Thoracic aorta (tissue), 2 donors: Measurements from ENCODE around the gene HABP2. TPM values are rescaled to one million over a fixed set of nuclear protein-coding genes. Genes with fewer than 3 reads are reported as not detected.

Source experiments
- ATAC-seq: fragments of 150-250 bp; one replicate; pipeline ENCODE4 v1.8.0; 2017; ENCODE audit warnings: low read depth; ENCODE audit not compliant: insufficient number of reproducible peaks, low FRiP score
- DNase-seq: peaks from one replicate; pipeline ENCODE4 v3.0.0-alpha.2; 2020; ENCODE audit warnings: low spot score
- H3K27ac ChIP-seq, 2 donors: fragments of 200-600 bp; sonication (generic); 1 replicate in 1 of 2; 2 replicates in 1 of 2; pipeline ENCODE4 v1.5.1; 2016; ENCODE audit warnings: mild to moderate bottlenecking in 2 of 2, moderate library complexity in 2 of 2
- H3K27me3 ChIP-seq: fragments of 200-600 bp; sonication (generic); replicated peaks from 2 replicates; pipeline ENCODE4 v1.6.0; 2016; ENCODE audit warnings: mild to moderate bottlenecking; ENCODE audit not compliant: insufficient read depth
- H3K36me3 ChIP-seq: fragments of 200-600 bp; sonication (generic); one replicate; pipeline ENCODE4 v1.5.1; 2016
- H3K4me1 ChIP-seq, 2 donors: fragments of 200-600 bp; sonication (generic); 1 replicate in 1 of 2; 2 replicates in 1 of 2; pipeline versions ENCODE4 v1.5.1 to v1.6.0; 2016; ENCODE audit warnings: low read depth in 2 of 2, mild to moderate bottlenecking in 1 of 2; ENCODE audit not compliant: control insufficient read depth in 1 of 2
- H3K4me3 ChIP-seq: fragments of 200-600 bp; sonication (generic); 2 replicates; pipeline ENCODE4 v1.5.1; 2016; ENCODE audit warnings: mild to moderate bottlenecking
- H3K9me3 ChIP-seq: fragments of 200-600 bp; sonication (generic); 2 replicates; pipeline ENCODE4 v1.5.1; 2016
- CTCF ChIP-seq: fragments of 200-600 bp; sonication (generic); IDR thresholded peaks from one replicate; pipeline ENCODE4 v1.5.1; 2019; ENCODE audit warnings: antibody characterized with exemption
- total RNA-seq, 2 donors: library from RNA; depleted of rRNA; stranded (reverse); fragments of >200 nt; gene quantifications; one replicate each; pipeline versions ENCODE4 v1.1.0 to v1.2.3, GENCODE V29; 2016

Gene HABP2
- total RNA-seq, result not detected

GRCh38 chr10:113552701-113553100 lies at the start of gene HABP2:
HABP2 (plus strand) TSS chr10:113553053; CDS start chr10:113553122, 69 bp downstream.
- Histone ChIP-seq H3K36me3 (no peaks in the 10 kb centered on the region), H3K4me3 (no peak within 1 kb of the TSS), H3K4me1 (peaks cover 0 to 10% of the 10 kb centered on the region in 2 donors), H3K27ac (no peak within 1 kb of the TSS), H3K9me3 (no peaks in the 10 kb centered on the region), H3K27me3 (no peaks in the 10 kb centered on the region)
- DNase-seq, result no peak
- ATAC-seq, result no peak
- no peak for TF ChIP-seq CTCF

GRCh38 chr10:113503930-113504329 lies 48.9 kb upstream of the HABP2 start:
- no peak for ATAC-seq
- TF ChIP-seq CTCF, result no peak

GRCh38 chr10:113504423-113504822 lies 48.4 kb upstream of the HABP2 start:
- Histone ChIP-seq H3K4me1 (peaks cover 4 to 6% of the 10 kb centered on the region in 2 donors), H3K9me3 (no peaks in the 10 kb centered on the region), H3K36me3 (no peaks in the 10 kb centered on the region), H3K27ac (no peak overlapping the region), H3K27me3 (no peaks in the 10 kb centered on the region), H3K4me3 (no peak overlapping the region)
- no peak for TF ChIP-seq CTCF
- ATAC-seq, result no peak
- no peak for DNase-seq

More at GRCh38 chr10:113503930-113504329, 48.9 kb upstream of the HABP2 start:
- Histone ChIP-seq H3K4me1 (peaks cover 8 to 11% of the 10 kb centered on the region in 2 donors), H3K27me3 (no peaks in the 10 kb centered on the region), H3K4me3 (no peak overlapping the region), H3K9me3 (no peaks in the 10 kb centered on the region), H3K27ac (no peak overlapping the region), H3K36me3 (no peaks in the 10 kb centered on the region)
- no peak for DNase-seq

GRCh38 chr10:113506476-113506875 lies 46.4 kb upstream of the HABP2 start:
- H3K4me3 ChIP-seq, result no peak overlapping the region
- TF ChIP-seq CTCF, result no peak
- H3K27me3 ChIP-seq, result no peaks in the 10 kb centered on the region
- no peak for DNase-seq
- H3K27ac ChIP-seq, result no peak overlapping the region
- ATAC-seq, result no peak
- no peaks in the 10 kb centered on the region for H3K4me1 ChIP-seq
- H3K9me3 ChIP-seq, result no peaks in the 10 kb centered on the region
- no peaks in the 10 kb centered on the region for H3K36me3 ChIP-seq

GRCh38 chr10:113511419-113511818 lies 41.4 kb upstream of the HABP2 start:
- DNase-seq (no peak), ATAC-seq (no peak)
- no peak for TF ChIP-seq CTCF
- Histone ChIP-seq H3K27ac (no peak overlapping the region), H3K27me3 (no peaks in the 10 kb centered on the region), H3K9me3 (peaks cover 2% of the 10 kb centered on the region), H3K4me3 (no peak overlapping the region), H3K36me3 (no peaks in the 10 kb centered on the region), H3K4me1 (no peaks in the 10 kb centered on the region)
